T-helper 1 cell (primary cell): ENCODE data around the gene RCHY1.
"Not testable (repeated sequence)": the region's sequence is repeated elsewhere in the genome, so short reads cannot be mapped to it uniquely, and the experiment has no call there.

ENCODE experiments used
- DNase-seq, 5 donors: peaks; one replicate each; pipeline ENCODE4 v3.0.0-alpha.2; 2012 to 2020

Gene RCHY1

GRCh38 chr4:75514949-75515612 lies 878 bp upstream of the RCHY1 start:
- DNase-seq, result peak in 2 of 5 donors; percentile 16 to 69

DNA sequence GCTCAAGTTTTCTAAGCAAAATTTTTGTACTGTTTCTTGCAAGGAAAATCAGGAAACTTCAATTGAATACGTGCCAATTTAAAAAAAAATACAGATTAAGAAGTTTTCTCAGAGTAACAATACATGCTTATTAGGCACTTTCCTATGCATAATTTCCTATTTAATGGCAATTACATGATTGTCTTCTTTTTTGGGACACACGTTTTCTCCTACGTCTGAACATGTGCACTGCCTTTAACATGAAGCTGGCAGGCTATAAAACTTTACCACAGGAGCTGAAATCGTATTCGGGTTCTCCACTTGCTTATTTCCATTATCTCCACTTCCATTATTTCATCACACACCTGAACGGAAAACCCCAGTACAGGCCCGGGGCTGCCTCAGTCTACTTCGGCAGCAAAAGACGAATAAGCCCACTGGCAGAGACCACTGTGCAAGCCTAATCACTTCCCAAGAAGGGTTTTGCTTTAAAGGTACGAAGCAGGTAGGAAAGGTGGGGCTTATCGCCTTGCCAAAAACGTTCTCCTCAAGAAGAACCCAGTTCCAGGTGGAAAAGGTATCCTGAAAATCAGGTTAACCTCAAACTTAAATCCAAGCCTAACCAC lies 575 bp downstream of the RCHY1 start:
- no peak for DNase-seq

- peak in 1 of 5 donors; percentile 36 for DNase-seq
Measured at GRCh38 chr4:75512386-75513211, 1.6 kb downstream of the RCHY1 start.

DNA sequence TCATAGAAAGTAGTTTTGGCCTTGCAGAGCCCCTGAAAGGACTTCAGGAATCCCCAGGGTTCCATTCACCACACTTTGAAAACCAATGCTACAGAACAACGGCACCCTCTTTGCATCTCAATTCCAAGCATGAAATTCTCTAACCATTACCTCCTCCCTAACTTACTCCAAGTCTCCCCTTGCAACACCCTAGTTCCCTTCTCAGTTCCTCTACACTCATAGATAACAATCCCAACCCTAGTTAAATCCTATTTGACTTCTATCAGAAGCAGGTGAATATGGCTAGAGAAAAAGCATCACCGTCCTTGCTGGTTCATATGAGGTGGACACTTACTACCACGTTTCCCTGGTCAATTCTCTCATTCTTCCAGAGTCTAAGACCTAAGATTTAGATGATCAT lies 2.4 kb downstream of the RCHY1 start:
- DNase-seq, result no peak

DNA sequence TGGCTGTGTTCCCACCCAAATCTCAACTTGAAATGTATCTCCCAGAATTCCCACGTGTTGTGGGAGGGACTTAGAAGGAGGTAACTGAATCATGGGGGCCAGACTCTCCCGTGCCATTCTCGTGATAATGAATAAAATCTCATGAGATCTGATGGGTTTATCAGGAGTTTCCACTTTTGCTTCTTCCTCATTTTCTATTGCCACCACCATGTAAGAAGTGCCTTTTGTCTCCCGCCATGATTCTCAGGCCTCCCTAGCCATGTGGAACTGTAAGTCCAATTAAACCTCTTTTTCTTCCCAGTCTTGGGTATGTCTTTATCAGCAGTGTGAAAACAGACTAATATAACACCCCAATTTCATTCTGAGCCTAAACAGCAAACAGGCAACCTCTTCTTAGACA lies 4.6 kb downstream of the RCHY1 start:
- DNase-seq, result not testable (repeated sequence)

DNA sequence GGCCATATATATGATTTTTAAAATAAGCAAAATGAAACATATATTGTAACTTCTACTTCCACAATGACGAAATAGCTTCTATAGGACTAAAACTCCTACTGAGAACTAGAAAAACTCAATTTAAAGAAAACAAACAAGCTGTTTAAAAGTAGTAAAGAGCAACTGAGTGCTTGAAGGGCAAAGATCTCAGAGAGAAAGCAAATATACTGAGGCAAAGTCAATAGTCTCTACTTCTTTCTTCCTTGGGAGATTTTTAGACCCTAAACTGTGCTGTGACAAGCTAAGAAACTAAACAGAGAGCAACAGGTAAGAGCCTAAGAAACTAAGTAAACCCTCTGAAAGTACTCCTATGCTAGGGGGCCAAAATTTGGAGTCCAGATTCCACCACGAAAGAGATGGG lies 8.6 kb downstream of the RCHY1 start:
- DNase-seq, result no peak

DNA sequence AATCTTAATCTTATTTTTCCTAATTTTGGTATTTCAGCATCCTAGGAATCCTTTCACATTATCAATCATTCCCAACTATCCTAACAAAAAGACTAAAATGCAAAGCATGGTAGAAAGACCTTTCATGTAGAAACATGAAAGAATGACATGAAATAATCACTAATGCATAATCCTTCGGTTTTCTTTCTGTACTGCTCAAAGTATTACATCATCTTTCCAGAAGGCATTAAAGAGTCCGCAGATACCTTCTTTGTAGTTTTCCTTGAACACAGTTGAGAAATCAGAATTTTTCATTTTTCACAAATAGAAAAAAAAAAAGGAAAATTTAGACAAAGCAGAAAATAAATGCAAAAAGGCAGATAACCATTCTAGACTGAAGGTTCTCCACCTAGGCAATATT lies 11.5 kb downstream of the RCHY1 start:
- DNase-seq, result no peak

DNA sequence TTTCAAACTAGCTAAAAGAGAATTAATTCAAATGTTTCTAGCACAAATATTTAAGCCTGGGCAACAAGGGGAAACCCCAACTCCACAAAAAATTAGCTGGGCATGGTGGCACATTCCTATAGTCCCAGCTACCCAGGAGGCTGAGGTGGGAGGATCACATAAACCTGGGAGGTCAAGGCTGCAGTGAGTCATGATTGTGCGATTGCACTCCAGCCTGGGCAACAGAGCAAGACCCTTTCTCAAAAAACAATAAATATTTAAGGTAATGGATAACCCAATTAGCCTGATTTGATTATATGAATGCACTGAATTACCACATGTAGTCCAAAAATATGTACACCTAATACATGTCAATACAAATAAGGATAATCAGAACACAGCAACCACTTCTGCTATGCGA lies 14.3 kb downstream of the RCHY1 start:
- DNase-seq, result no peak

- DNase-seq, result no peak
Measured at GRCh38 chr4:75498041-75498440, 16.2 kb downstream of the RCHY1 start.

DNA sequence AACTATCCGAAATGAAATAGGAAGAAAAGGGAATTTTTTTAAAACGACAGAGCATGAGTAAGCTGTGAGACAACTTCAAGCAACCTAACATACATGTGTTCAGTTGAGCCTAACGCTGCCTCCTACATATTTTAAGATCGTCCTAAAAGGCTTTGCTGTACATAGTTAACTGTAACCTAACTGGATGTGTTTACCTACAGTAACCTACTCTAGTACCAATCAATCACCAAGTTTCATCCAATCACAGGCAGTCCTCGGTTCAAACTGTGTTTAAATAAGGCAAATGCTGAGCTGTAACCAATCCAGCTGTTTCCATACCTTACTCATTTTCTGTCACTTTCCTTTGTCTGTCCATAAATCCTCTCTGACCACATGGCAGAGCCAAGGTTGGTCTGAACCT lies 17.1 kb downstream of the RCHY1 start:
- DNase-seq, result no peak

DNA sequence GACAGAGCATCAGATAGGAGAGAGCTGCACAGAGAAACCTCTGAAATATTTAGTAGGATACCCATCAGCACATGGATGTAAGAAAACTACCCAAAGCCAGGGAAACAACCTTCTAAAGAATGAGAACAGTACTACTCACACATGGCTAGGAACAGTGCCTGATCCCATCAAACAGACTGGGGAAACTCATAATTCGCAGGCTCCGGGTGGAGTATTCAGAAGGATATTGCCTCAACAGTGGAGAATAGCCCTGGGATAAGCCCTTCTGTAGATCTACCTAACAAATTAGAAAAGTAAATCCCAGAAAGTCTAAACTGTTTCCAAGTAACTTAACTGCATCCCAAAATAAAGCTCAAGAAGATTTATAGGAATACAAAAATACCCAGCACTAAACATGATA lies 17.8 kb downstream of the RCHY1 start:
- no peak for DNase-seq

GRCh38 chr4:75495476-75495875 lies 18.7 kb downstream of the RCHY1 start:
- no peak for DNase-seq

- DNase-seq, result no peak
Measured at GRCh38 chr4:75494563-75494962, 19.6 kb downstream of the RCHY1 start.

- no peak for DNase-seq
Measured at GRCh38 chr4:75490155-75490554, 24.0 kb downstream of the RCHY1 start.

GRCh38 chr4:75484190-75484589 lies 30.0 kb downstream of the RCHY1 start:
- no peak for DNase-seq

GRCh38 chr4:75477201-75477600 lies 37.0 kb downstream of the RCHY1 start:
- DNase-seq, result no peak

- no peak for DNase-seq
Measured at GRCh38 chr4:75470738-75471137, 43.5 kb downstream of the RCHY1 start.

DNA sequence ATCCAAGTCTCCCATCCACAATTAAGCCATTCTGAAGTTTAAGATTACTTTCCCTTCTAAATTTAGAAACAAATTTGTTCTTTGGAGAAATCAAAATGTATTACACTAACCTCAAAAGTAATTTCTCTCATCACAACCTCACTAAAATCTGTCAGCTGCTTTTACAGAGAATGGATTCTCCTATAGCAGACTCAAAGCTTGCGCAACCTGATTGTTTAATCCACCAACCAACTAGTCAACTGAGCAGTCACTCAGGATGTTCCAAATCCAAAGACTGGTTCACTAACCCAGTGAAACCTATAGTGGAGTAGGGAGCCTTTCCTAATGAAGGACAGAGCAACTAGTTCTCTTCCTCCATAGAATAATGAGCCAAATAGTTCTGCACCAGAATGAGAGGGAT lies 44.3 kb downstream of the RCHY1 start:
- no peak for DNase-seq

DNA sequence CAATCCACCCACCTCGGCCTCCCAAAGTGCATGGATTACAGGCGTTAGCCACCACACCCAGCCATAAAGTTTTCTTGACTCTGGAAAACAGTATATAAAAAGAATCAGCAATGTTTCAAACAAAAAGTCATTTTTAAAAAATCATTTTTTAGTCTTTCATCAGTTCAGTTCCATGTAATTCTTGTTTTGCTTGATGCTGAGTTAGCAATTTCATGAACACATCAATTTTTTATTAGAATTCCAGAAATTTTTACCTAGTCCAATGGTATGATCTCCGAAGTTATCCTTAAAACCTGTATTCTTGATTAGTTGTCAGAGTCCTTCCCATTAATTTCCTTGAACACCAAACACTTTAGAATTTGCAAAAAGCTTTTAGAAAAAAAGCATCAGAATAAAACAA lies 56.8 kb downstream of the RCHY1 start:
- DNase-seq, result no peak

- DNase-seq, result no peak
Measured at GRCh38 chr4:75434105-75434504, 80.1 kb downstream of the RCHY1 start.

DNA sequence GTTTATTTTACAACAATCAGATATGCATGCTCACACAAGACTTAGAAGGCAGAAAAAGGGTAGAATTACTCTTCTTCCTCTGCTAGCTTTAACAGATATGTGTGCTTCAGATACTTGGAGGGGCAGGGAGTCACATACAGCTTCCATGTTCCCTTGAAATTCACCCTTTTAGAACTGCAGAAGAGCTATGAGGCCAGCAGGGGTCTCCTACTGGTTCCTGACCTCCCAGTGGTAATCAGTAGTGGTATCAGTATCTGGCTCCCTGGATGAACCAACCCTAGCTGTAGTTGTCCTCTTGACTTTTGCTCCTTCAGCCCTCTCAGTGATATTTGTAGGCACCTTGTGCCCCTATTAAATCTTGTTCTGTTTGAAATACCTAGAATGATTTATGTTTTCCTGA lies 81.5 kb downstream of the RCHY1 start:
- DNase-seq, result peak in 1 of 5 donors; percentile 2

DNA sequence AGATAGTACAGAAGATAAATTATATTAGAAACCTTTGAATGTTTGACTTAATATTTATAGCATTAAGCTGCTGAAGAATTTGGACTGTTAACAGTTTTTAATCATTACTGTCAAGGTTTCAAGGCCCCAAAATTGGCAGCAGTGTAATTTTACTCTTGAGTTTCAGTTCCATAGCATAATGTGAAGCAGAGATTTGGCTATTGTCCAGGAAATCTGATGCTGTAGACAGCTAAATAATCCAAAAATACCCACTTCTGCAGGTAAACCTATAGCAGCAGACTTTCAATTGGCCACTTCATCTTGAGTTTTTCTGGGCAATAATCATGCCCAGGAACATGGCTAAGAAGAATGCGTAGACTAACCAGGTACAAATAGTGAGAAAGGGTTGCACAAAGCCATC lies 85.0 kb downstream of the RCHY1 start:
- no peak for DNase-seq
